Cardiac atrium fibroblast (primary cell): ENCODE measurements around the gene SPATA31E1. TPM values are rescaled to one million over a fixed set of nuclear protein-coding genes. Genes with fewer than 3 reads are reported as not detected.

Source experiments
- total RNA-seq: library from RNA; depleted of rRNA; stranded (reverse); fragments of >200 nt; gene quantifications from 2 replicates; pipeline ENCODE4 v1.2.3, GENCODE V29; 2015

The SPATA31E1 gene
- not detected in 2 replicates for total RNA-seq

GRCh38 chr9:87882627-87883026, at the start of gene SPATA31E1:
Gene SPATA31E1 (plus strand): TSS chr9:87882877. CDS start chr9:87882892, 15 bp downstream.

GRCh38 chr9:87917662-87918061, 35.0 kb downstream of the SPATA31E1 start, which contains the start of gene SPATA31C1:
Gene SPATA31C1 (plus strand): TSS chr9:87917962.

Other genes with a start within 250 kb of the SPATA31E1 start
- 423 and 523 TPM in 2 replicates for gene CTSL, start 156.8 kb upstream of the SPATA31E1 start, total RNA-seq
- not detected in 2 replicates for gene SPATA31C1, start 35.1 kb downstream of the SPATA31E1 start, total RNA-seq
- 2.9 and 5.3 TPM in 2 replicates for gene CDK20, start 91.7 kb downstream of the SPATA31E1 start, total RNA-seq